ENCODE data around the gene FAM3B.

The FAM3B gene

GRCh38 chr21:41328660-41329607 is 12.3 kb downstream of the FAM3B start:
- H3K27ac ChIP-seq (replicated peaks): no peak overlapping the region
- no peak overlapping the region for H3K4me3 ChIP-seq (replicated peaks; ENCODE audit: insufficient read depth, low read length)
- DNase-seq (ENCODE audit: low read depth in 1 of 2, low spot score in 1 of 2): no peak
- no peaks in the 10 kb centered on the region for H3K27me3 ChIP-seq (ENCODE audit: insufficient read depth, poor library complexity, severe bottlenecking)
- TF ChIP-seq POLR2AphosphoS5 (IDR thresholded peaks at IDR 0.05; ENCODE audit: low read depth) (no peak), REST (IDR thresholded peaks at IDR 0.05; ENCODE audit: insufficient replicate concordance, low read depth) (no peak), SPI1 (IDR thresholded peaks at IDR 0.05; ENCODE audit: borderline replicate concordance, low read depth) (no peak), CTCF (IDR thresholded peaks at IDR 0.05; ENCODE audit: insufficient read depth, low read length) (no peak), GABPA (IDR thresholded peaks at IDR 0.05; ENCODE audit: low read depth) (no peak)

- Histone ChIP-seq H3K27me3 (ENCODE audit: insufficient read depth, poor library complexity, severe bottlenecking) (no peaks in the 10 kb centered on the region), H3K27ac (replicated peaks) (no peak overlapping the region), H3K4me3 (replicated peaks; ENCODE audit: insufficient read depth, low read length) (no peak overlapping the region)
- TF ChIP-seq SPI1 (IDR thresholded peaks at IDR 0.05; ENCODE audit: borderline replicate concordance, low read depth) (no peak), CTCF (IDR thresholded peaks at IDR 0.05; ENCODE audit: insufficient read depth, low read length) (no peak), GABPA (IDR thresholded peaks at IDR 0.05; ENCODE audit: low read depth) (no peak), POLR2AphosphoS5 (IDR thresholded peaks at IDR 0.05; ENCODE audit: low read depth) (no peak), REST (IDR thresholded peaks at IDR 0.05; ENCODE audit: insufficient replicate concordance, low read depth) (no peak)
- DNase-seq (ENCODE audit: low read depth in 1 of 2, low spot score in 1 of 2): no peak
Observed at GRCh38 chr21:41333752-41334151, 17.2 kb downstream of the FAM3B start.

DNA sequence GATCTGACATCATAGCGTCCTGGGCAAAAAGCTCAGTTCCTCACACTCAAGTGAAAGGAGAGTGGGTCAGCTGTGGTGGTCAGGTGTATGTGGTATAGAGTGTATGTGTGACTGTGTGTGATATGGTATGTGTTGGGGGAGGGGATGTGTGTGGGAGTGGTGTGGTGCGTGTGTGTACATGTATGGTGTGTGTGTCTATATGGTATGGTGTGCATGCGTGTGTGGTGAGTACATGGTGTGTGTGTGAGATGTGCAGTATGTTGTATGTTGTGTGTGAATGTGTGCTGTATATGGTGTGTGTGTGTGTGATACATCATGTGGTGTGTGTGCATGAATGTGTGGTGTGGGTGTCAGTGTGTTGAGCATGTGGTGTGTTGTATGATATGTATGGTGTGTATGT is 20.9 kb downstream of the FAM3B start:
- no peak for DNase-seq (ENCODE audit: low read depth in 1 of 2, low spot score in 1 of 2)

More for the DNA sequence above, 20.9 kb downstream of the FAM3B start:
- no peak overlapping the region for H3K4me3 ChIP-seq (replicated peaks; ENCODE audit: insufficient read depth, low read length)
- no peak overlapping the region for H3K27ac ChIP-seq (replicated peaks)
- TF ChIP-seq GABPA (IDR thresholded peaks at IDR 0.05; ENCODE audit: low read depth) (no peak), SPI1 (IDR thresholded peaks at IDR 0.05; ENCODE audit: borderline replicate concordance, low read depth) (no peak), CTCF (IDR thresholded peaks at IDR 0.05; ENCODE audit: insufficient read depth, low read length) (no peak), REST (IDR thresholded peaks at IDR 0.05; ENCODE audit: insufficient replicate concordance, low read depth) (no peak), POLR2AphosphoS5 (IDR thresholded peaks at IDR 0.05; ENCODE audit: low read depth) (no peak)
- no peaks in the 10 kb centered on the region for H3K27me3 ChIP-seq (ENCODE audit: insufficient read depth, poor library complexity, severe bottlenecking)
